DND-41 (cell line): ENCODE data around the gene CACNA2D3.

Experiments
- ATAC-seq: fragments of 200-7000 bp; cut with Tn5 transposase; 3 replicates; pipeline ENCODE4 v1.9.1; 2021; ENCODE audit warnings: low read depth; ENCODE audit not compliant: insufficient read depth
- DNase-seq: peaks from one replicate; pipeline ENCODE4 v3.0.0-alpha.2; 2020
- H2AFZ ChIP-seq: 2 replicates; pipeline ENCODE4 v1.6.0; 2012; ENCODE audit warnings: low read depth, low read length
- H3K27ac ChIP-seq: 2 replicates; pipeline ENCODE4 v1.5.1; 2012; ENCODE audit warnings: low read length, inconsistent platforms
- H3K27me3 ChIP-seq: fragments of 200-600 bp; sonication (generic); 2 replicates; pipeline ENCODE4 v1.6.0; 2012; ENCODE audit warnings: low read length, mild to moderate bottlenecking, inconsistent platforms; ENCODE audit not compliant: insufficient read depth, poor library complexity
- H3K36me3 ChIP-seq: 2 replicates; pipeline ENCODE4 v1.5.1; 2012; ENCODE audit warnings: low read length, inconsistent platforms; ENCODE audit not compliant: insufficient read depth
- H3K4me1 ChIP-seq: 2 replicates; pipeline ENCODE4 v1.5.1; 2012; ENCODE audit warnings: mild to moderate bottlenecking, low read length; ENCODE audit not compliant: insufficient read depth
- H3K4me2 ChIP-seq: 2 replicates; pipeline ENCODE4 v1.6.0; 2012; ENCODE audit warnings: mild to moderate bottlenecking, moderate library complexity, low read length, inconsistent platforms; ENCODE audit not compliant: insufficient read depth
- H3K4me3 ChIP-seq, 2 experiments: fragments of 200-600 bp in 1 of 2; shearing (Covaris generic) in 1 of 2; 2 replicates each; pipeline ENCODE4 v1.5.1; 2012 to 2016; ENCODE audit warnings: inconsistent platforms in 2 of 2, low read length in 2 of 2, mild to moderate bottlenecking in 2 of 2, low read depth in 1 of 2, moderate library complexity in 1 of 2
- H3K79me2 ChIP-seq: 2 replicates; pipeline ENCODE4 v1.6.0; 2012; ENCODE audit warnings: low read length, inconsistent platforms; ENCODE audit not compliant: insufficient read depth
- H3K9ac ChIP-seq: 2 replicates; pipeline ENCODE4 v1.6.0; 2012; ENCODE audit warnings: low read depth, mild to moderate bottlenecking, inconsistent platforms, low read length, moderate library complexity
- H3K9me3 ChIP-seq: 2 replicates; pipeline ENCODE4 v1.5.1; 2012; ENCODE audit warnings: low read length, moderate library complexity, mild to moderate bottlenecking, inconsistent platforms; ENCODE audit not compliant: insufficient read depth, severe bottlenecking
- H4K20me1 ChIP-seq: 2 replicates; pipeline ENCODE4 v1.6.0; 2012; ENCODE audit warnings: low read length; ENCODE audit not compliant: insufficient read depth
- CTCF ChIP-seq: IDR thresholded peaks from 2 replicates; pipeline ENCODE4 v1.5.1; 2012; ENCODE audit warnings: borderline replicate concordance, low read length, moderate library complexity, mild to moderate bottlenecking; ENCODE audit not compliant: poor library complexity, severe bottlenecking; ENCODE audit errors: extremely low read depth
- EZH2 ChIP-seq: IDR thresholded peaks from 3 replicates; pipeline ENCODE4 v1.6.1; 2012; ENCODE audit warnings: borderline replicate concordance, low read depth, mild to moderate bottlenecking, moderate library complexity, low read length, inconsistent platforms; ENCODE audit not compliant: severe bottlenecking

Gene CACNA2D3

GRCh38 chr3:54641226-54642014, 519.1 kb downstream of the CACNA2D3 start:
- no peak overlapping the region for H3K9ac ChIP-seq
- H3K27me3 ChIP-seq = no peaks in the 10 kb centered on the region
- no peaks in the 10 kb centered on the region for H4K20me1 ChIP-seq
- H3K4me3 ChIP-seq = no peak overlapping the region
- H3K79me2 ChIP-seq = no peaks in the 10 kb centered on the region
- no peak overlapping the region for H3K27ac ChIP-seq
- H3K4me2 ChIP-seq = no peak overlapping the region
- H3K4me1 ChIP-seq = no peaks in the 10 kb centered on the region
- TF ChIP-seq EZH2 (no peak), CTCF (no peak)
- ATAC-seq = no peak
- no peak for DNase-seq
- H3K9me3 ChIP-seq = no peaks in the 10 kb centered on the region
- no peak overlapping the region for H2AFZ ChIP-seq
- H3K36me3 ChIP-seq = no peaks in the 10 kb centered on the region

- H3K9me3 ChIP-seq = no peaks in the 10 kb centered on the region
- no peaks in the 10 kb centered on the region for H3K36me3 ChIP-seq
- no peak for DNase-seq
- TF ChIP-seq CTCF (no peak), EZH2 (no peak)
- ATAC-seq = no peak
- H3K4me2 ChIP-seq = no peak overlapping the region
- H3K4me1 ChIP-seq = no peaks in the 10 kb centered on the region
- no peaks in the 10 kb centered on the region for H3K27me3 ChIP-seq
- no peaks in the 10 kb centered on the region for H4K20me1 ChIP-seq
- H3K27ac ChIP-seq = no peak overlapping the region
- H3K9ac ChIP-seq = no peak overlapping the region
- H3K79me2 ChIP-seq = no peaks in the 10 kb centered on the region
- no peak overlapping the region for H2AFZ ChIP-seq
- H3K4me3 ChIP-seq = no peak overlapping the region
These were observed 519.8 kb downstream of the CACNA2D3 start for GRCh38 chr3:54642147-54642546.

- Histone ChIP-seq H3K4me1 (no peaks in the 10 kb centered on the region), H3K9me3 (no peaks in the 10 kb centered on the region), H3K79me2 (no peaks in the 10 kb centered on the region), H3K9ac (no peak overlapping the region), H3K27me3 (no peaks in the 10 kb centered on the region), H3K4me2 (no peak overlapping the region), H4K20me1 (no peaks in the 10 kb centered on the region), H3K36me3 (no peaks in the 10 kb centered on the region), H3K27ac (no peak overlapping the region), H3K4me3 (no peak overlapping the region), H2AFZ (no peak overlapping the region)
- DNase-seq (no peak), ATAC-seq (no peak)
- no peak for TF ChIP-seq CTCF
- no peak for TF ChIP-seq EZH2
These were observed 525.4 kb downstream of the CACNA2D3 start for GRCh38 chr3:54647721-54648120.
